ENCODE data around the gene COL24A1.

COL24A1 gene

DNA sequence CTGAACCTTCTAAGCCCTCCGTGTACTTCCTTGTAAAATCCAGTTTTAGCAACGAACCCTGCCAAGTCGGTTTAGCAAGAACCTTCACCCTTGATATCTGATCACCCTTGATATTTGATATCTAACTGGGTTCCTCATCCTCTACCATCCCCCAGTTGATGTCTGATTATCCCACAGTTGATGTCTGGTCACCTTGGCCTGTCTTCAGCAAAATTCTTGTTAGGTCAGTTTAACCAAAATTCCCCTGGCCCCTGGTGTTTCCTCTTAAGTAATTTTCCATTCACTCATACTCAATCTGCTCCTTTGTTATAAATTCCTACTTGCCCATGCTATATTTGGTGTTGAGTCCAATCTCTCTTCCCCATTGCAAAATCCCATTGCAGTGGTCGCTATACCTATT lies 333.9 kb downstream of the COL24A1 start:
- H3K4me3 ChIP-seq (replicated peaks; ENCODE audit: low read depth, low read length): no peak overlapping the region
- DNase-seq (ENCODE audit: extremely low read depth, low read depth): no peak
- TF ChIP-seq, protein P1, sequence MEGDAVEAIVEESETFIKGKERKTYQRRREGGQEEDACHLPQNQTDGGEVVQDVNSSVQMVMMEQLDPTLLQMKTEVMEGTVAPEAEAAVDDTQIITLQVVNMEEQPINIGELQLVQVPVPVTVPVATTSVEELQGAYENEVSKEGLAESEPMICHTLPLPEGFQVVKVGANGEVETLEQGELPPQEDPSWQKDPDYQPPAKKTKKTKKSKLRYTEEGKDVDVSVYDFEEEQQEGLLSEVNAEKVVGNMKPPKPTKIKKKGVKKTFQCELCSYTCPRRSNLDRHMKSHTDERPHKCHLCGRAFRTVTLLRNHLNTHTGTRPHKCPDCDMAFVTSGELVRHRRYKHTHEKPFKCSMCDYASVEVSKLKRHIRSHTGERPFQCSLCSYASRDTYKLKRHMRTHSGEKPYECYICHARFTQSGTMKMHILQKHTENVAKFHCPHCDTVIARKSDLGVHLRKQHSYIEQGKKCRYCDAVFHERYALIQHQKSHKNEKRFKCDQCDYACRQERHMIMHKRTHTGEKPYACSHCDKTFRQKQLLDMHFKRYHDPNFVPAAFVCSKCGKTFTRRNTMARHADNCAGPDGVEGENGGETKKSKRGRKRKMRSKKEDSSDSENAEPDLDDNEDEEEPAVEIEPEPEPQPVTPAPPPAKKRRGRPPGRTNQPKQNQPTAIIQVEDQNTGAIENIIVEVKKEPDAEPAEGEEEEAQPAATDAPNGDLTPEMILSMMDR (IDR thresholded peaks at IDR 0.05; ENCODE audit: low read depth, low read length, missing control alignments): no peak

DNA sequence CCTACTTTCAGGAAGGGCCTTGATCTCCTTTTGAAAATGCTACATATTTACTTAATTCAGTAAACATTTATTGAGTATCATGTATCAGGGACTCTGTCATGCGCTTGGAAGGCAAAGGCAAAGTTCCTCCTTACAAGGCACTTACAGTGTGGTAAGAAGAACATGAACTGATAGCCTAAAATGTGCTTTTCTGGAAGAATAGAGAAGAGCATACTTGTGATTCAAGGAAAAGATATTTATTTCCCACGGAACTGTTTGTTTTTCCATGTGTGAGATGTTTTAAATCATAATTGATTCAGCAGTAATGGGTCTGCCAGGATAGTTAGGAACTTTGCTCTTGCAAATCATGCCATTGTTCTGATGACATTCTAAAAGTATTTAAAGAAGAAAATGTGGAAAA lies 338.2 kb downstream of the COL24A1 start:
- DNase-seq (ENCODE audit: extremely low read depth, low read depth): peak; percentile 16
- TF ChIP-seq, protein P1 (IDR thresholded peaks at IDR 0.05; ENCODE audit: low read depth, low read length, missing control alignments): no peak
- no peak overlapping the region for H3K4me3 ChIP-seq (replicated peaks; ENCODE audit: low read depth, low read length)

DNA sequence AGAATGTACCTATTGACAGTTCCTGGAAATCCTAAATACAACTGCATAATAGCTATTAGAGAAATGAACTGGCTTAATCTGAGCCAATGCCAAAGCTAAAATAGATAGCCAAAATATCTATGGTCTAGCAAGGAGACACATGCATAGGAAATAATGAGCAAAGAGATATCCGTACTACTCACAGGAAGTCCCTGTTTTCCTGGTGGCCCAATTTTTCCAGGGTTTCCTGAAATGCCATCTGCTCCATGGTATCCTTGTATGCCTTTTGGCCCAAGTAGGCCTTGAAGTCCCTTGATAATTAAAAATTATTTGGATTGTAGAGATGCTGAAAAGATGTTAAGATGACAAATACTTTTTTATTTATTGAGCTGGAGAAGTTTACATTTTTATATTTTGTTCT lies 340.0 kb downstream of the COL24A1 start:
- TF ChIP-seq, protein P1 (IDR thresholded peaks at IDR 0.05; ENCODE audit: low read depth, low read length, missing control alignments): no peak
- DNase-seq (ENCODE audit: extremely low read depth, low read depth): no peak
- no peak overlapping the region for H3K4me3 ChIP-seq (replicated peaks; ENCODE audit: low read depth, low read length)

GRCh38 chr1:85815906-85816305 lies 340.7 kb downstream of the COL24A1 start:
- DNase-seq (ENCODE audit: extremely low read depth, low read depth): no peak
- TF ChIP-seq, protein P1 (IDR thresholded peaks at IDR 0.05; ENCODE audit: low read depth, low read length, missing control alignments): no peak

GRCh38 chr1:85806236-85806965 lies 350.2 kb downstream of the COL24A1 start:
- TF ChIP-seq, protein P1 (IDR thresholded peaks at IDR 0.05; ENCODE audit: low read depth, low read length, missing control alignments): no peak
- no peak overlapping the region for H3K4me3 ChIP-seq (replicated peaks; ENCODE audit: low read depth, low read length)
- no peak for DNase-seq (ENCODE audit: extremely low read depth, low read depth)

More at GRCh38 chr1:85815906-85816305, 340.7 kb downstream of the COL24A1 start:
- H3K4me3 ChIP-seq (replicated peaks; ENCODE audit: low read depth, low read length): no peak overlapping the region

DNA sequence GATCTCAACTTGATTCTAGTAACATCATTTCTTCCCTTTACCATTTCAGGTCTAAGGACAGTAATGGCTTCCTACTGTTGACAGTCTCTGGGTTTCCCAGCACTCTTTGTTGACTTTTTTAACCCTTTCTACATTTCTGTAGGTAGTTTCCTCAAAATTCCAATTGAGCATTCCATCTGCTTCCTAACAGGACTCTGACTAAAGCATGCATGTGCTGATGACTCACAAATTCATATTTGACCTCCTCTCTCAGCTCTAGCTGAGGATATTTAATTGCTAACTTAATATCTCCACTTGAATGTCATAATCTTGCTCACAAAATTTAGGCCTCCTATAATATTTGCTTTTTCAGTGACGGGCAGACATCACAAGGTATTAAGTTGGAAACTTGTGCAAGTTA lies 355.1 kb downstream of the COL24A1 start:
- TF ChIP-seq, protein P1 (IDR thresholded peaks at IDR 0.05; ENCODE audit: low read depth, low read length, missing control alignments): no peak
- no peak for DNase-seq (ENCODE audit: extremely low read depth, low read depth)

GRCh38 chr1:85799737-85800136 lies 356.8 kb downstream of the COL24A1 start:
- TF ChIP-seq, protein P1 (IDR thresholded peaks at IDR 0.05; ENCODE audit: low read depth, low read length, missing control alignments): no peak
- no peak for DNase-seq (ENCODE audit: extremely low read depth, low read depth)
- no peak overlapping the region for H3K4me3 ChIP-seq (replicated peaks; ENCODE audit: low read depth, low read length)

More for the DNA sequence above, 355.1 kb downstream of the COL24A1 start:
- H3K4me3 ChIP-seq (replicated peaks; ENCODE audit: low read depth, low read length): no peak overlapping the region
